Activated CD4-positive, alpha-beta T cell treated with anti-CD3 and anti-CD28 coated beads, Interleukin-10, Interleukin-2, amounts not matched to agents 100 ng/mL and 50 ng/mL, durations not matched to agents 16 hours and 8 hours (primary cell): ENCODE measurements around the gene CYP27A1.

Experiments
- DNase-seq: peaks from one replicate; pipeline ENCODE4 v3.0.0-alpha.2; 2020

Gene CYP27A1

GRCh38 chr2:218859988-218860831 is 78.3 kb downstream of the CYP27A1 start:
- no peak for DNase-seq

GRCh38 chr2:218860950-218861381 is 79.0 kb downstream of the CYP27A1 start:
- DNase-seq: no peak

- no peak for DNase-seq
Measured at GRCh38 chr2:218861645-218862318, 79.8 kb downstream of the CYP27A1 start.

- DNase-seq: no peak
Measured at GRCh38 chr2:218863021-218863520, 81.1 kb downstream of the CYP27A1 start.
